DOHH2 (cell line): Measurements from ENCODE around the gene ARHGEF25.
A peak's percentile ranks its signal among the peaks of the same experiment; 100 is the strongest.
"Not testable (repeated sequence)": the region's sequence is repeated elsewhere in the genome, so short reads cannot be mapped to it uniquely, and the experiment has no call there.

ENCODE experiments used
- H3F3A ChIP-seq: fragments of 200-600 bp; sonication (generic), shearing (Covaris generic); 2 replicates; pipeline ENCODE4 v1.6.0; 2016; ENCODE audit warnings: antibody characterized with exemption, mild to moderate bottlenecking; ENCODE audit not compliant: control insufficient read depth, insufficient read depth
- H3K27ac ChIP-seq: fragments of 200-600 bp; sonication (generic); 2 replicates; pipeline ENCODE4 v1.5.1; 2014; ENCODE audit warnings: low read depth, mild to moderate bottlenecking, low read length, moderate library complexity
- H3K27me3 ChIP-seq: fragments of 200-600 bp; sonication (generic); 2 replicates; pipeline ENCODE4 v1.6.1; 2014; ENCODE audit warnings: mild to moderate bottlenecking, low read length, mixed read lengths; ENCODE audit not compliant: control insufficient read depth
- H3K36me3 ChIP-seq: fragments of 200-600 bp; sonication (generic); 2 replicates; pipeline ENCODE4 v1.6.1; 2014; ENCODE audit warnings: mild to moderate bottlenecking, low read length, moderate library complexity, mixed read lengths; ENCODE audit not compliant: control insufficient read depth
- H3K4me1 ChIP-seq: fragments of 200-600 bp; sonication (generic); 2 replicates; pipeline ENCODE4 v1.6.1; 2014; ENCODE audit warnings: mild to moderate bottlenecking, low read length, mixed read lengths; ENCODE audit not compliant: control insufficient read depth
- H3K4me2 ChIP-seq: fragments of 200-600 bp; sonication (generic); 2 replicates; pipeline ENCODE4 v1.6.0; 2014; ENCODE audit warnings: mild to moderate bottlenecking, low read length, moderate library complexity
- H3K4me3 ChIP-seq: fragments of 200-600 bp; sonication (generic); 2 replicates; pipeline ENCODE4 v1.5.1; 2014; ENCODE audit warnings: mild to moderate bottlenecking, low read length, mixed read lengths
- H3K79me2 ChIP-seq: fragments of 200-600 bp; sonication (generic); 2 replicates; pipeline ENCODE4 v1.6.1; 2014; ENCODE audit warnings: mild to moderate bottlenecking, low read length, mixed read lengths; ENCODE audit not compliant: control insufficient read depth
- H3K9me2 ChIP-seq: fragments of 200-600 bp; sonication (generic); replicated peaks from 2 replicates; pipeline ENCODE4 v1.6.1; 2014; ENCODE audit warnings: mild to moderate bottlenecking, low read length, mixed read lengths; ENCODE audit not compliant: control insufficient read depth
- H3K9me3 ChIP-seq: fragments of 200-600 bp; sonication (generic); 2 replicates; pipeline ENCODE4 v1.6.1; 2014; ENCODE audit warnings: antibody characterized with exemption, low read length, mixed read lengths; ENCODE audit not compliant: control insufficient read depth, insufficient read depth
- H4K20me1 ChIP-seq: fragments of 200-600 bp; sonication (generic); 2 replicates; pipeline ENCODE4 v1.6.0; 2014; ENCODE audit warnings: low read depth, mild to moderate bottlenecking, antibody characterized with exemption, low read length, moderate library complexity; ENCODE audit not compliant: control insufficient read depth, insufficient read depth
- EZH2phosphoT487 ChIP-seq: fragments of 200-600 bp; sonication (generic); IDR thresholded peaks from 2 replicates; pipeline ENCODE4 v1.6.1; 2017; ENCODE audit warnings: borderline replicate concordance, mild to moderate bottlenecking, antibody characterized with exemption, low read length, moderate library complexity, mixed read lengths
- TF ChIP-seq, protein P1 (sequence below): fragments of 200-600 bp; sonication (generic); IDR thresholded peaks from one replicate; pipeline ENCODE4 v1.5.1; 2014; ENCODE audit warnings: antibody characterized with exemption, mild to moderate bottlenecking, low read depth, low read length; ENCODE audit not compliant: poor library complexity, severe bottlenecking

Gene ARHGEF25

GRCh38 chr12:57632958-57633840 is 22.0 kb downstream of the ARHGEF25 start, which contains the start of gene B4GALNT1:
Gene B4GALNT1, minus strand, starts transcription at chr12:57633201. Its CDS starts 1,069 bp downstream, at chr12:57632132.
- no peaks in the 10 kb centered on the region for H3K79me2 ChIP-seq
- no peak within 1 kb of the TSS for H3K27ac ChIP-seq
- H3K36me3 ChIP-seq: no peaks in the 10 kb centered on the region
- H3K4me3 ChIP-seq: peak within 1 kb of the TSS; percentile 64
- no peaks in the 10 kb centered on the region for H4K20me1 ChIP-seq
- peak within 1 kb of the TSS; percentile 78 for H3K4me2 ChIP-seq
- H3K4me1 ChIP-seq: peaks cover 13% of the 10 kb centered on the region
- 0 out of 2 replicates have a peak, but pooled peaks cover 2% of the 10 kb centered on the region for H3F3A ChIP-seq
- peaks cover 60% of the 10 kb centered on the region for H3K27me3 ChIP-seq
- no peaks in the 10 kb centered on the region for H3K9me2 ChIP-seq
- no peaks in the 10 kb centered on the region for H3K9me3 ChIP-seq
- TF ChIP-seq, protein P1, sequence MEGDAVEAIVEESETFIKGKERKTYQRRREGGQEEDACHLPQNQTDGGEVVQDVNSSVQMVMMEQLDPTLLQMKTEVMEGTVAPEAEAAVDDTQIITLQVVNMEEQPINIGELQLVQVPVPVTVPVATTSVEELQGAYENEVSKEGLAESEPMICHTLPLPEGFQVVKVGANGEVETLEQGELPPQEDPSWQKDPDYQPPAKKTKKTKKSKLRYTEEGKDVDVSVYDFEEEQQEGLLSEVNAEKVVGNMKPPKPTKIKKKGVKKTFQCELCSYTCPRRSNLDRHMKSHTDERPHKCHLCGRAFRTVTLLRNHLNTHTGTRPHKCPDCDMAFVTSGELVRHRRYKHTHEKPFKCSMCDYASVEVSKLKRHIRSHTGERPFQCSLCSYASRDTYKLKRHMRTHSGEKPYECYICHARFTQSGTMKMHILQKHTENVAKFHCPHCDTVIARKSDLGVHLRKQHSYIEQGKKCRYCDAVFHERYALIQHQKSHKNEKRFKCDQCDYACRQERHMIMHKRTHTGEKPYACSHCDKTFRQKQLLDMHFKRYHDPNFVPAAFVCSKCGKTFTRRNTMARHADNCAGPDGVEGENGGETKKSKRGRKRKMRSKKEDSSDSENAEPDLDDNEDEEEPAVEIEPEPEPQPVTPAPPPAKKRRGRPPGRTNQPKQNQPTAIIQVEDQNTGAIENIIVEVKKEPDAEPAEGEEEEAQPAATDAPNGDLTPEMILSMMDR: peak; percentile 89
- TF ChIP-seq EZH2phosphoT487: peak; percentile 5; the same call in 1 of the 2 replicates

DNA sequence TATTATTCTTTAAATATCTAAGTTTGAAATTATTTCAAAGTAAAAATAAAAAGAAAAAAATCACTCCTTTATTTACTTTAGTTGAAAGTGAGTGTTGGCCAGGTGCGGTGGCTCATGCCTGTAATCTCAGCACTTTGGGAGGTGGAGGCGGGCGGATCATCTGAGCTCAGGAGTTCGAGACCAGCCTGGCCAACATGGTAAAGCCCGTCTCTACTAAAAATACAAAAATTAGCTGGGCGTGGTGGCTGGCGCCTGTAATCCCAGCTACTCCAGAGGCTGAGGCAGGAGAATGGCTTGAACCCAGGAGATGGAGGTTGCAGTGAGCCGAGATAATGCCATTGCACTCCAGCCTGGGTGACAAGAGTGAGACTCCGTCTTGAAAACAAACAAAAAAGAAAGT is 25.5 kb downstream of the ARHGEF25 start:
- H4K20me1 ChIP-seq, H3K4me3 ChIP-seq: not testable (repeated sequence)

DNA sequence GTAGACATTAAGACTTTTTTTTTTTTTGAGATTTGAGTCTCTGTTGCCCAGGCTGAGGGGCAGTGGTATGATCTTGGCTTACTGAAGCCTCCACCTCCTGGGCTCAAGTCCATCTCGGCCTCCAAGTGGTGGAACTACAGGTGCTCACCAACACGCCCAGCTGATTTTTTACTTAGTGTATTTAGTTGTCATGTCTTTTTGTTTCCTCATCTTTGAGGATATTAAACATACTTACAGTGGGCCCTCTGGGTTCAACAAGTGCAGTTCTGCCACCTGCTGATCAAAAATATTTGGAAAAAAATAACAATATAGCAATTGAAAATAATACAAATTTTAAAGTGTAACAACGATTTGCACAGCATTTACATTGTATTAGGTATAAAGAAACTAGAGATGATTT is 26.1 kb downstream of the ARHGEF25 start:
- Histone ChIP-seq H3K9me2 (no peaks in the 10 kb centered on the region), H3K4me1 (peaks cover 11% of the 10 kb centered on the region), H3K27me3 (peaks cover 46% of the 10 kb centered on the region), H4K20me1 (no peaks in the 10 kb centered on the region), H3K36me3 (no peaks in the 10 kb centered on the region), H3K27ac (no peak overlapping the region), H3F3A (no peaks in the 10 kb centered on the region), H3K4me3 (no peak overlapping the region), H3K9me3 (no peaks in the 10 kb centered on the region), H3K79me2 (no peaks in the 10 kb centered on the region), H3K4me2 (no peak overlapping the region)
- TF ChIP-seq, protein P1: peak; percentile 25
- no peak for TF ChIP-seq EZH2phosphoT487

More for the DNA sequence above, 25.5 kb downstream of the ARHGEF25 start:
- not testable (repeated sequence) for H3K9me2 ChIP-seq, H3K4me2 ChIP-seq, H3K36me3 ChIP-seq, H3K9me3 ChIP-seq, H3K79me2 ChIP-seq, H3F3A ChIP-seq, H3K27ac ChIP-seq
- Histone ChIP-seq H3K4me1 (peaks cover 13% of the 10 kb centered on the region), H3K27me3 (peaks cover 51% of the 10 kb centered on the region)

DNA sequence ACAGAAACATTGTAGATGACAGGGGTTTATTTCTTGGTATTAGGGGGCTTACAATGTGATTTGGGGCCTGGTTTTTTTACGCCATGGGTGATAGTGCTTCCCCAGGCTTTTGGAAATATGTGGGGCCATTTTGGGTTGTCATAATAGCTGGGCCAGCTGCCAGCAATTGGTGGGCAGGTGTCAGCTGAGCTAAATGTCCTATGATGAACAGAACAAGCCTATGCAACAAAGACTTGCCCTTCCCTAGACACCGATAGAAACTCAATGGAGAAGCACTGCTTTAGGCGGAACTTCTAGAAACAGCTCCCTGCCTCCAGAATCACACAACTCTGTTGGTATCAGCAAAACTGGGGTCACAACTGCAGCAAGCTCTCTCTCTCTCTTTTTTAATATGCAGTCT is 26.9 kb downstream of the ARHGEF25 start:
- Histone ChIP-seq H3K9me2 (no peaks in the 10 kb centered on the region), H3K4me1 (peaks cover 4% of the 10 kb centered on the region), H3K9me3 (no peaks in the 10 kb centered on the region), H4K20me1 (no peaks in the 10 kb centered on the region), H3K4me2 (no peak overlapping the region), H3K27me3 (peaks cover 39% of the 10 kb centered on the region), H3F3A (no peaks in the 10 kb centered on the region), H3K27ac (no peak overlapping the region), H3K79me2 (no peaks in the 10 kb centered on the region), H3K36me3 (no peaks in the 10 kb centered on the region), H3K4me3 (no peak overlapping the region)
- TF ChIP-seq, protein P1: no peak
- TF ChIP-seq EZH2phosphoT487: no peak
